ENCODE data around the gene DVL3. TPM values are rescaled to one million over a fixed set of nuclear protein-coding genes. Genes with fewer than 3 reads are reported as not detected.

The DVL3 gene
- total RNA-seq, 1 experiment from 2014 or later = 60.7 TPM

- no peak overlapping the region for H3K9ac ChIP-seq (ENCODE audit: low read length)
- DNase-seq (ENCODE audit: low read depth, low spot score) (no peak), ATAC-seq (no peak)
- H3K79me2 ChIP-seq (ENCODE audit: insufficient read depth, low read length) = peaks cover 9% of the 10 kb centered on the region; the same call in 1 of the 2 replicates
- RAD21 ChIA-PET (ENCODE audit: low non-redundant PET in 1 of 2, low total read pairs in 2 of 2, uncharacterized antibody in 2 of 2, unreplicated experiment in 2 of 2) = no interaction called here
- POLR2A ChIA-PET = no interaction called here
- H3K9me3 ChIP-seq (ENCODE audit: control insufficient read depth in 1 of 2, insufficient read depth in 1 of 2, low read depth in 1 of 2, low read length in 2 of 2) = no peaks in the 10 kb centered on the region
- TF ChIP-seq ZNF274 (IDR thresholded peaks at IDR 0.05; ENCODE audit: low read depth, low read length) = no peak
- no peak for TF ChIP-seq EZH2phosphoT487 (IDR thresholded peaks at IDR 0.05; ENCODE audit: borderline replicate concordance)
- TF ChIP-seq FOSL1 (IDR thresholded peaks at IDR 0.05; ENCODE audit: low read depth) = no peak
- no peak for TF ChIP-seq REST (IDR thresholded peaks at IDR 0.05; ENCODE audit: low read depth)
- TF ChIP-seq JUND (IDR thresholded peaks at IDR 0.05) = no peak
- TF ChIP-seq SP1 (IDR thresholded peaks at IDR 0.05; ENCODE audit: low read depth) = no peak
- no peak for TF ChIP-seq YY1 (IDR thresholded peaks at IDR 0.05; ENCODE audit: extremely low read depth, insufficient replicate concordance, low read depth, low read length)
- TF ChIP-seq ELF1 (IDR thresholded peaks at IDR 0.05; ENCODE audit: borderline replicate concordance, low read depth) = no peak
- TF ChIP-seq ZBTB33 (IDR thresholded peaks at IDR 0.05; ENCODE audit: extremely low read depth, insufficient replicate concordance, low read length) = no peak
- no peak for TF ChIP-seq RAD21 (IDR thresholded peaks at IDR 0.05; ENCODE audit: low read depth)
- TF ChIP-seq CTCF (IDR thresholded peaks at IDR 0.05 in 2 of 3, conservative IDR thresholded peaks at IDR 0.05 in 1 of 3; ENCODE audit: borderline replicate concordance in 1 of 3, insufficient read depth in 1 of 3, low read depth in 2 of 3, low read length in 2 of 3) = no peak
- no peak for TF ChIP-seq ATF3 (IDR thresholded peaks at IDR 0.05)
- TF ChIP-seq EGR1 (IDR thresholded peaks at IDR 0.05; ENCODE audit: low read depth) = no peak
- no peak for TF ChIP-seq MAX (IDR thresholded peaks at IDR 0.05)
- no peak for TF ChIP-seq POLR2AphosphoS5 (IDR thresholded peaks at IDR 0.05; ENCODE audit: low read depth, low read length)
- no peaks in the 10 kb centered on the region for H3K9me2 ChIP-seq (ENCODE audit: insufficient read depth)
- no peak overlapping the region for H3K27ac ChIP-seq (ENCODE audit: low read depth, low read length)
- H3K4me2 ChIP-seq (ENCODE audit: low read length) = no peak overlapping the region
- no peak overlapping the region for H3K4me3 ChIP-seq (replicated peaks in 1 of 2; ENCODE audit: low read depth in 1 of 2, low read length in 2 of 2)
- BruUV-seq (replicated peaks) = no TSS peak
- CTCF ChIA-PET = no interaction called here
- intact Hi-C loops (cut with micrococcal nuclease) = no loop called here
- no peak overlapping the region for H2AFZ ChIP-seq (ENCODE audit: low read depth, low read length, poor library complexity, severe bottlenecking)
- H3K36me3 ChIP-seq (ENCODE audit: control insufficient read depth in 1 of 2, insufficient read depth in 2 of 2, low read length in 2 of 2) = peaks cover 30 to 32% of the 10 kb centered on the region in 2 experiments; a peak in 3 of 4 replicates
- no peaks in the 10 kb centered on the region for H3K27me3 ChIP-seq (ENCODE audit: insufficient read depth, low read length)
- H3K4me1 ChIP-seq (ENCODE audit: control insufficient read depth in 1 of 2, insufficient read depth in 2 of 2, low read length in 2 of 2) = no peaks in the 10 kb centered on the region
- H4K20me1 ChIP-seq (ENCODE audit: insufficient read depth) = no peaks in the 10 kb centered on the region
Observed at GRCh38 chr3:184165543-184165942, 10.4 kb downstream of the DVL3 start.
